ENCODE measurements around the gene USO1.

DNA sequence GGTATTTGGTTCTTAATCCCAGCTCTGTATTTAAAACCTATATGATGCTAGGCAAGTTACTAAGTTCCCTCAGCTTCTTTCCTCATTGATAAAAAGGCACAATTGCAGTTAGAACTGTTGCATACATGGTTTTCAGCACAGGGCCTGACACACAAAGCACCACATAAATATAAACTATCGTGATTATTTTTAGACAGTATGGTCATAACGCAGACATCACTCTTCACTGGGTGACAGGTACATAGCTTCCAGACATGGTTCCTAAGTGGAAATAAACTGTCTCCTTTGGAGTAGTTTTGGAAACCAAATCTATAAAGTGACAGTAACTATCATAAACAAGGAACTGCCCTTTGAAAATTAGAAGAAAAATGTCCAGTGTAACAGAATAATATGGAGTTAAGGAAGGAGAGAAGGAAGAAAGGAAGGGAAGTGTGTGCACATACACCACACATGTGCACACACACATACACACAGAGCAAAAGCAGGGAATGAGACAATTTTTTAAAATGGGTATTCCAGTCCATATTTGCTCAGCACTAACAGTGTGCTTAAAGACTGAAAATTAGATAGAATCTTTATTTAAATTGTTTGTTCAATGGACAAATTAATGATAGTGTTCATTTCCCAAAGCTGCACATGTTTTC is 38.7 kb upstream of the USO1 start:
- TF ChIP-seq POLR2AphosphoS5 (IDR thresholded peaks at IDR 0.05; ENCODE audit: low read depth, low read length) = no peak
- TF ChIP-seq REST (IDR thresholded peaks at IDR 0.05; ENCODE audit: insufficient read depth in 1 of 2, low read depth in 2 of 2, low read length in 2 of 2) = no peak
- TF ChIP-seq SIN3A (IDR thresholded peaks at IDR 0.05; ENCODE audit: borderline replicate concordance, insufficient read depth, low read length) = no peak

All from PFSK-1 (cell line).